Measurements from ENCODE around the gene PIP5KL1.

DNA sequence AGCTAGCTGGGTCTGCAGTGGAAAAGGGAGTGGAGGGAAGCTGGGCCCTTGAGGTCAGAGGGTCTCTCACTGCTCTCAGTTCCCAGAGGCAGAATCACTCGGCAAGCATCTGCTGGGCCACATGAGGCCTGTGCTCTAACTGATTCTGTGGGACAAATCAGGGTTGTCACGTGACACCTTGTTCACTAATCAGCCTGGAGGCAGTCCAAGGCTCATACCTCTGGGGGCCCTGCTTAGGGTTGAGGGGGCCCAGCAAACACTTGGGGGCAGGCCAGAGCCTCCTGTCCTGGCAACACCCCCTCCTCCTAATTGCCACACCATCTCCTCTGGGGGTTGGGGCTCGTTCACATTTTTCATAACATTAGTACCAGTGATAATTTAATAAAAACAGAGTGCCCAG lies 16.2 kb upstream of the PIP5KL1 start:
- TF ChIP-seq ZFP3 (CRISPR knock-in tag; IDR thresholded peaks at IDR 0.05) = no peak
- TF ChIP-seq ZFP30 (CRISPR knock-in tag; IDR thresholded peaks at IDR 0.05) = no peak
- TF ChIP-seq, protein P1, sequence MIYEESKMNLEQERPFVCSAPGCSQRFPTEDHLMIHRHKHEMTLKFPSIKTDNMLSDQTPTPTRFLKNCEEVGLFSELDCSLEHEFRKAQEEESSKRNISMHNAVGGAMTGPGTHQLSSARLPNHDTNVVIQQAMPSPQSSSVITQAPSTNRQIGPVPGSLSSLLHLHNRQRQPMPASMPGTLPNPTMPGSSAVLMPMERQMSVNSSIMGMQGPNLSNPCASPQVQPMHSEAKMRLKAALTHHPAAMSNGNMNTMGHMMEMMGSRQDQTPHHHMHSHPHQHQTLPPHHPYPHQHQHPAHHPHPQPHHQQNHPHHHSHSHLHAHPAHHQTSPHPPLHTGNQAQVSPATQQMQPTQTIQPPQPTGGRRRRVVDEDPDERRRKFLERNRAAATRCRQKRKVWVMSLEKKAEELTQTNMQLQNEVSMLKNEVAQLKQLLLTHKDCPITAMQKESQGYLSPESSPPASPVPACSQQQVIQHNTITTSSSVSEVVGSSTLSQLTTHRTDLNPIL (CRISPR knock-in tag; IDR thresholded peaks at IDR 0.05; ENCODE audit: low read depth) = no peak
- no peak for TF ChIP-seq ZNF8 (CRISPR knock-in tag; IDR thresholded peaks at IDR 0.05)
- TF ChIP-seq, protein P2, sequence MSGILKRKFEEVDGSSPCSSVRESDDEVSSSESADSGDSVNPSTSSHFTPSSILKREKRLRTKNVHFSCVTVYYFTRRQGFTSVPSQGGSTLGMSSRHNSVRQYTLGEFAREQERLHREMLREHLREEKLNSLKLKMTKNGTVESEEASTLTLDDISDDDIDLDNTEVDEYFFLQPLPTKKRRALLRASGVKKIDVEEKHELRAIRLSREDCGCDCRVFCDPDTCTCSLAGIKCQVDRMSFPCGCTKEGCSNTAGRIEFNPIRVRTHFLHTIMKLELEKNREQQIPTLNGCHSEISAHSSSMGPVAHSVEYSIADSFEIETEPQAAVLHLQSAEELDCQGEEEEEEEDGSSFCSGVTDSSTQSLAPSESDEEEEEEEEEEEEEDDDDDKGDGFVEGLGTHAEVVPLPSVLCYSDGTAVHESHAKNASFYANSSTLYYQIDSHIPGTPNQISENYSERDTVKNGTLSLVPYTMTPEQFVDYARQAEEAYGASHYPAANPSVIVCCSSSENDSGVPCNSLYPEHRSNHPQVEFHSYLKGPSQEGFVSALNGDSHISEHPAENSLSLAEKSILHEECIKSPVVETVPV (CRISPR knock-in tag; IDR thresholded peaks at IDR 0.05) = no peak
- TF ChIP-seq ARNTL (CRISPR knock-in tag; IDR thresholded peaks at IDR 0.05; ENCODE audit: borderline replicate concordance, low read depth) = no peak

Measured in SK-N-SH treated with all-trans-retinoic acid at 6 μM for 48 hours (cell line).